Eye (tissue), 1 donor: ENCODE measurements around the gene ALDH5A1.
A peak's percentile ranks its signal among the peaks of the same experiment; 100 is the strongest.

Experiments
- DNase-seq: peaks from one replicate; pipeline ENCODE4 v3.0.0-alpha.2; 2015

The ALDH5A1 gene

DNA sequence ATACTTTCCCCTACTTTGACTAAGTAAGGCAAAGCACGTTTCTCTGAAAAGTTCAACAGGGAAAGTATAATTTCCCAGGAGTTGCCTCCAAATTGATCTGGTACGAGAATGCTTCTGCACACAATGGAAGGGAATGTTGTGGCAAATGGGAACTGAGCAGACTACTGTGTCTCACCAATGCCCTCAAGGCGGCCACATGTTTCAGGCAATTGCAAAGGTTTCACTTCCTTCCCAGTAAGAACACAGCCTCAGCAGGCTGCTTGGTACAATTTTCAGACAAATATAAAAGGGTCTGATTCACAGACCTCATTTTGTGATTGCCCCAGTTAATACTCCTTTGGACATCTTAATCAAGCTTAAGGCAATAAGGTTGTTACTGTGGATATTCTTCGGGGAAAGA is 80.0 kb downstream of the ALDH5A1 start:
- no peak for DNase-seq

DNA sequence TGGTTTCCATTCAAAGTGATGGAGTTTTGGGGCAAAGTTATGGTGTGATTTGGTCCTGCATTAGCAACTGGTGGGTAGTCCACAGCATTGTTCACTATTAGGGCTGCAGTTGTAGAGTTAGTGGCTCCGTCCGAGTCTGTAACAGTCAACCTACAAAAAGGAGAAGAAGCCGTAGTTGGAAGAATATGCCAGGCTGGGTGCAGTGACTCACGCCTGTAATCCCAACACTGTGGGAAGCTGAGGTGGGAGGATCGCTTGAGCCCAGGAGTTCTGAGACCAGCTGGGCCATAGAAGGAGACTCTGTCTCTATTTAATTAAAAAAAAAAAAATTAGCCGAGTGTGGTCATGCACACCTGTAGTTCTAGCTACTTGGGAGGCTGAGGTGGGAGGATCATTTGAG is 81.7 kb downstream of the ALDH5A1 start:
- DNase-seq = no peak

DNA sequence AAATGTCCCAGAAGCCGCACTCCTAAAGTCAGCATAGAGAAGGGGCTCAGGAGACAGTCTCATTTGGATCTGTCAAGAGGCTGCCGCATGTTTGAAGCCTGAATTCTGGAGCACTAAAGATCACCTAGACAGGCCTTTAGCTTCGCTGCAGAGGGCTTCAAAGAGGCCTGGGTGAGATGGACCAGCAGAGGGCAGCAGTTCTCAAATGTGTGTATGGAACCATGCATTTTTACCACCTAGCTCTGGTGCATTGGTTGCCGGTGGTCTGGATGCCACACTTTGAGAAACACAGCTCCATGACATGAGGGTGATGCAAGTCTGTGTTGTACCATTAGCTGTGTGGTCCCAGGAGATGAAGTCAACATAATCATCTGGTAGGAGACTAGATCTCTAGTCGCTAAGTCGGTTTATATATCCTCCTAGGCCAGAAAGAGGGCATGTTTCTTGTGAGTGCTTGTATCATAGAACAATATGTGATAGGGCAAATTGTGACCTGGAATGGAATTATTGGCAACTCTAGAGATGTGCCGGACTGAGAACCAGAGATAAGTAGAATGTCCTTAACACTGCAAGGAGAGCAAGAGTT is 86.4 kb downstream of the ALDH5A1 start:
- DNase-seq = peak; percentile 90

DNA sequence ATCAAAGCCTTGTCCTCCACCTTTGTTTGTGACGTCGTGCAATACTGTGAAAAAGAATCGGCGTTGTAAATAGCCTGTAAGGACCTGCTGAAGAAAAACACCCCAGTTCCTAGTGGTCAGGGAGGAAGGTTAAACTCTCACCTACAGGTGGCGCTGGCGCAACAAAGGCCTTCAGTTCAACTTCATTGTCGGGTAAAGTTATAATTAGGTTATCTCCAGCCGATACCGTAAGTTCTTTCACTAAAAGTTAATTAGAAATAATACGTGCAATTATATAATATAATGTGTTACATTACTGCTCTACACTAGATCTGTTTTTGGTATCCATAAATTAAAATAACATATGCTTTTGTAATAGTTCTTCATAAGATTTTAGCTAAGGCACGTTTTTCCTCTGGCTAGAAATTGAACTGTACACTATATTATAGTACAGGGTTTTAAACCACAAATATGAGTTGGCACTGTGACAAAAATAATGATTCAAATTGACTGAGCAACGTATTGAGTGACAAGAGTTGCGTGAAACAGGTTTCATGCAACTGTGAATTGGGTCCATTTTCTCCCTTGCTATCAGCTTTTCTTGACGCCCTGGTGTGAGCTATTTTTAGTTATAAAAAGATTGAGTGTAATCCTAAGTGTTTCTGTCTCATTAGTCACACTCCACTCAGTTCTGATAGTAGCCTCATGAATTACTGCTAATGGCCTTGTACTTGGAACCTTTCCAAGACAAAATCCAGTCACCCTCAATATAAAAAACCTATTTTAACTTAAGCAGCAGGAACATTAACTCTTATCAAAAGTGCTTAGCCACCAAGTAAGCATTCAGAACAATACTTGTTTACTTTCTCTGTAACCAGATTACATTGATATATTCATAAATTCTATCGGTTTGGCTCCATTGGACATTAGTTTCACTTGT is 89.0 kb downstream of the ALDH5A1 start:
- DNase-seq = peak; percentile 88

DNA sequence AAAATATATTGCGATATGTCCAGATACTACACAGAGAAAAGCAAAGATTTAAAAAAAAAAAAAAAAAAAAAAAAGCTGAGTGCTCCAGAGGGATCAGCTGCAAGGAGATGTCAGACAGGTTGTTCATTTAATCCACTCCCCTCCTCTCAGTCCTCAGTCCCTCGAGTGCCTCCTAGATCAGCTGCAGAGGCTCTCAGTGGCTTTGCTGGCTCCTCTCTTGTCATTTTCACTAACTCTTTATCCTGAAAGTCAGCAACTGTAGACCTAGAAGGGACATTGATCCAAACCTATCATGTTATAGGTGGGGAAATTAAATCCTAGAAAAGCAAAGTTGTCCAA is 89.6 kb downstream of the ALDH5A1 start:
- peak; percentile 45 for DNase-seq
